ENCODE measurements around the gene AQP12B.

Gene AQP12B

DNA sequence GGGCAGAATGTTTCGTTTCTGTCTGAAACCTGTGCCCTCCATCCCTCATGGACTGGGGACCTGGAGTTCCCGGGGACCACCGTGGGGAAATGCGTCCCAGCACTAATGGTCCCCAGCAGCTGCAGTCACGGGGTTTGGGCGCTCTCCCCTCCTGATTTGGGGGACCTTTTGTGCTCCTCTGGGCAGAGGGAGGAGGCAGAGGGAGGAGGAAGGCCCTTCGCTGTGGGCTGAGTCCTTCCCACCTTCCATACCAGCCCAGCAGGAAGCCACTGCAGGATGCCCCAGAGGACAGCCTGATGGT, 54.2 kb downstream of the AQP12B start:
- Histone ChIP-seq H3K27me3 (replicated peaks; ENCODE audit: control insufficient read depth, insufficient read depth, low read length) (no peaks in the 10 kb centered on the region), H3K36me3 (ENCODE audit: control insufficient read depth, insufficient read depth, low read length) (no peaks in the 10 kb centered on the region), H3K4me3 (replicated peaks; ENCODE audit: low read depth, low read length) (no peak overlapping the region)
- no peak for DNase-seq (ENCODE audit: extremely low read depth, insufficient read length)
- TF ChIP-seq, protein P1, sequence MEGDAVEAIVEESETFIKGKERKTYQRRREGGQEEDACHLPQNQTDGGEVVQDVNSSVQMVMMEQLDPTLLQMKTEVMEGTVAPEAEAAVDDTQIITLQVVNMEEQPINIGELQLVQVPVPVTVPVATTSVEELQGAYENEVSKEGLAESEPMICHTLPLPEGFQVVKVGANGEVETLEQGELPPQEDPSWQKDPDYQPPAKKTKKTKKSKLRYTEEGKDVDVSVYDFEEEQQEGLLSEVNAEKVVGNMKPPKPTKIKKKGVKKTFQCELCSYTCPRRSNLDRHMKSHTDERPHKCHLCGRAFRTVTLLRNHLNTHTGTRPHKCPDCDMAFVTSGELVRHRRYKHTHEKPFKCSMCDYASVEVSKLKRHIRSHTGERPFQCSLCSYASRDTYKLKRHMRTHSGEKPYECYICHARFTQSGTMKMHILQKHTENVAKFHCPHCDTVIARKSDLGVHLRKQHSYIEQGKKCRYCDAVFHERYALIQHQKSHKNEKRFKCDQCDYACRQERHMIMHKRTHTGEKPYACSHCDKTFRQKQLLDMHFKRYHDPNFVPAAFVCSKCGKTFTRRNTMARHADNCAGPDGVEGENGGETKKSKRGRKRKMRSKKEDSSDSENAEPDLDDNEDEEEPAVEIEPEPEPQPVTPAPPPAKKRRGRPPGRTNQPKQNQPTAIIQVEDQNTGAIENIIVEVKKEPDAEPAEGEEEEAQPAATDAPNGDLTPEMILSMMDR (IDR thresholded peaks at IDR 0.05; ENCODE audit: insufficient read depth, low read length, poor library complexity, severe bottlenecking), result no peak

DNA sequence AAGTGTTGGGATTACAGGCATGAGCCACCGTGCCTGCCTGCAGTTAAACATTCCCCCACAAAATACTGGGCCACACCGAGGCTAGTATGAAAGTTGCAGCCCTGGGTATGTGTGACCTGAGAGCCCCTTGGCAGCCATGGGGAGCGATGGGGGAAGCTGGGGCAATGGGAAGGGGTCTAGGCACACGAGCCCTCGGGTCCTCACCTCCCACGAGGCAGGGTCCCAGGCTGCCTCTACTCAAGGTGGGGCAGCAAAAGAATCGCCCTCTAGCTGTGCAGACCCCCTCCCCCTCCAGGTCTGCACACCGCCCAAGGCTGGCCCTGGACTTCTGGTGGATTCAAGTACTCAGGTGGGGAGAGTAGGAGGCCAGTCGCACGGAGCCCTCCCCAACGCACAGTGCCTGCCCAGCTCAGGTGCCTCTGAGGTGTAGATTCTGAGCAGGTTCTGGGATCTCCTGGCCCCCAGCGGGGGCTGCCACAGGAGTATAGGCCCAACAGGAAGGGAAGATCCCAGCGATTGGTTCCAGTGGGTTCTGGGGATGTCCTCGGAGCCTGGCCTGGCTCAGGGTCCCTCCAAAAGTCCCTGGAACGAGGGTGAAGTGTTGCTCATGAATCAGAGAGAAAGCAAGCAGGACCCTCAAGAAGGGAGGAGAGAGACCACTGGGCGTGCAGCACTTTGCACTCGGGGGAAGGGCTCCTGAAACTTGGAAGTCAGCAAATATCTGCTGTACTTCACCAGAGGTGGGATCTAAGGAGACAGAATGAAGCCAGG, 54.8 kb downstream of the AQP12B start:
- TF ChIP-seq, protein P1 (IDR thresholded peaks at IDR 0.05; ENCODE audit: insufficient read depth, low read length, poor library complexity, severe bottlenecking), result no peak
- Histone ChIP-seq H3K27me3 (replicated peaks; ENCODE audit: control insufficient read depth, insufficient read depth, low read length) (no peaks in the 10 kb centered on the region), H3K4me3 (replicated peaks; ENCODE audit: low read depth, low read length) (no peak overlapping the region), H3K36me3 (ENCODE audit: control insufficient read depth, insufficient read depth, low read length) (no peaks in the 10 kb centered on the region)
- DNase-seq (ENCODE audit: extremely low read depth, insufficient read length), result no peak

DNA sequence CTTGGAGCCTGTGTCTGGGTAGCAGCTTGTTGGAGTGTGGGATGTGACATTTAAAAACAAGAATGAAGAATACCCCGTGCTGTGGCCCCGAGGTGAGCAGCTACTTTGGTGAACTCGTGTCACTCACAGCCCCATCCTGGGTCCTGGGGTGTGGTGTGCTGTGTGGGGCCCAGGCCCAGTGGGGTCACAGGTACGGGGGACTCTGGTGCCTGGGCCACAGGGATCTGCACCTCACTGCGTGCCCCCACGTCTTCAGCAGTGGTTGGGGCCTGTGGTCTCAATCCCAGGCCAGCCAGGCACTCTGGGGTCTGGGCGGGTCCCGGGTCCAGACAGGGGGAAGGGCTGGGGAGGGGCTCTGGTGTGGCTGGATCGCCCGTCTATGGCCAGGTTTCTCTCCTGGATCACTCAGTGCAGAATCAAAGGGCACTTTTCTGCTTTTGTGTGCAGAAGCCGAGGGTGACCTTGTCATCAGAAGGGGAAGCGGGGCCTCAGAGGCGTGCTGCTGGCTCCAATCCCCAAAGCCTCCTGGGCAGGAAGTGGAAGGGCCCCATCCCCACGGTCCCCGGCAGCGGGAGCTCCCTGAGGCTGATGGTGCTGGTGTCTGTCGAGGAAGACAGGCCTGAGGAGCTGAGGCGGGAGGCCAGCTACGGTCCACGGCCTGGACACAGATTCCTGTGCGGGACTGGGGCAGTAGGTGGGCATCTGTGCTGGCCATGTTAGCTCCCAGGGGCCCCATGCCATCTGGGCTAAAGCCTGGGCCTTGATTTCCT, 56.0 kb downstream of the AQP12B start:
- TF ChIP-seq, protein P1 (IDR thresholded peaks at IDR 0.05; ENCODE audit: insufficient read depth, low read length, poor library complexity, severe bottlenecking), result no peak

More for the DNA sequence above, 56.0 kb downstream of the AQP12B start:
- Histone ChIP-seq H3K27me3 (replicated peaks; ENCODE audit: control insufficient read depth, insufficient read depth, low read length) (no peaks in the 10 kb centered on the region), H3K4me3 (replicated peaks; ENCODE audit: low read depth, low read length) (no peak overlapping the region), H3K36me3 (ENCODE audit: control insufficient read depth, insufficient read depth, low read length) (no peaks in the 10 kb centered on the region; the same call in 1 of the 2 replicates)
- no peak for DNase-seq (ENCODE audit: extremely low read depth, insufficient read length)

All from GM06990 (cell line).